OCI-LY3 (cell line): Measurements from ENCODE around the gene ALG6.
A peak's percentile ranks its signal among the peaks of the same experiment; 100 is the strongest.

Source experiments
- EZH2phosphoT487 ChIP-seq: fragments of 200-600 bp; shearing (Covaris generic); IDR thresholded peaks from 2 replicates; pipeline ENCODE4 v1.6.1; 2018; ENCODE audit warnings: antibody characterized with exemption, mixed run types, low read depth
- TF ChIP-seq, protein P1 (sequence below): fragments of 200-600, 300-600 bp; sonication (generic); IDR thresholded peaks from 2 replicates; pipeline ENCODE4 v1.5.1; 2014; ENCODE audit warnings: antibody characterized with exemption, low read length, low read depth

DNA sequence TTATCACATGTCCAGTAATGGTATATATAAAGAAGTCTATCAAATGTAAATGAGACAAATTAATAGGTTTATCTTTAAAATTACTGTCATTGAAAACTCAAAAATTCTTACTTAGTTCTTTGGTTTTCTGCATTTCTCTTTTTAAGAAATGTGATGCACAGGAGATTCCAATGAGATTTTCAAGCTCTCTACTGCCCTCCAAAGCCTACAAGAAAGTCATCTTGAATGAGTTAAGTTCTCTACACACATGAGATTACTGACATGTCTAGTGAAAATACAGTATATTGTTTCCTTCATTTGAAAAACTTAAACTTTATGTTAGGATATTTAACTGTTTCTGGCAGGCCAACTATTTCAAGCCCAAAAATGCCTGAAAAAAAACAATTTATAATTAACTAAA, 86.8 kb downstream of the ALG6 start:
- TF ChIP-seq EZH2phosphoT487: no peak
- TF ChIP-seq, protein P1, sequence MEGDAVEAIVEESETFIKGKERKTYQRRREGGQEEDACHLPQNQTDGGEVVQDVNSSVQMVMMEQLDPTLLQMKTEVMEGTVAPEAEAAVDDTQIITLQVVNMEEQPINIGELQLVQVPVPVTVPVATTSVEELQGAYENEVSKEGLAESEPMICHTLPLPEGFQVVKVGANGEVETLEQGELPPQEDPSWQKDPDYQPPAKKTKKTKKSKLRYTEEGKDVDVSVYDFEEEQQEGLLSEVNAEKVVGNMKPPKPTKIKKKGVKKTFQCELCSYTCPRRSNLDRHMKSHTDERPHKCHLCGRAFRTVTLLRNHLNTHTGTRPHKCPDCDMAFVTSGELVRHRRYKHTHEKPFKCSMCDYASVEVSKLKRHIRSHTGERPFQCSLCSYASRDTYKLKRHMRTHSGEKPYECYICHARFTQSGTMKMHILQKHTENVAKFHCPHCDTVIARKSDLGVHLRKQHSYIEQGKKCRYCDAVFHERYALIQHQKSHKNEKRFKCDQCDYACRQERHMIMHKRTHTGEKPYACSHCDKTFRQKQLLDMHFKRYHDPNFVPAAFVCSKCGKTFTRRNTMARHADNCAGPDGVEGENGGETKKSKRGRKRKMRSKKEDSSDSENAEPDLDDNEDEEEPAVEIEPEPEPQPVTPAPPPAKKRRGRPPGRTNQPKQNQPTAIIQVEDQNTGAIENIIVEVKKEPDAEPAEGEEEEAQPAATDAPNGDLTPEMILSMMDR: peak; percentile 36; the same call in 1 of the 2 replicates
